Fibroblast of skin of abdomen (primary cell): ENCODE data around the gene RRP15.

Experiments used
- DNase-seq: peaks from one replicate; pipeline ENCODE4 v3.0.0-alpha.2; 2013

Gene RRP15

GRCh38 chr1:218342091-218342490 is 57.0 kb downstream of the RRP15 start:
- DNase-seq, result no peak

GRCh38 chr1:218344814-218345672 is 60.0 kb downstream of the RRP15 start, which contains the start of gene TGFB2:
Gene TGFB2 (plus strand): TSS chr1:218345336. CDS start chr1:218346702, 1,366 bp downstream.
- peak; percentile 72 for DNase-seq

GRCh38 chr1:218345673-218346390 is 60.7 kb downstream of the RRP15 start:
- peak; percentile 78 for DNase-seq

GRCh38 chr1:218346391-218347204 is 61.5 kb downstream of the RRP15 start:
- DNase-seq, result no peak

GRCh38 chr1:218347336-218347722 is 62.2 kb downstream of the RRP15 start:
- DNase-seq, result no peak

GRCh38 chr1:218347723-218348627 is 62.9 kb downstream of the RRP15 start:
- no peak for DNase-seq

GRCh38 chr1:218348628-218349071 is 63.6 kb downstream of the RRP15 start:
- no peak for DNase-seq

- DNase-seq, result no peak
These were observed 64.4 kb downstream of the RRP15 start for GRCh38 chr1:218349348-218350034.

GRCh38 chr1:218350035-218350525 is 65.0 kb downstream of the RRP15 start:
- DNase-seq, result no peak

- peak; percentile 94 for DNase-seq
These were observed 65.7 kb downstream of the RRP15 start for GRCh38 chr1:218350801-218351266.

GRCh38 chr1:218351391-218352074 is 66.4 kb downstream of the RRP15 start:
- DNase-seq, result peak; percentile 62

GRCh38 chr1:218352075-218352438 is 67.0 kb downstream of the RRP15 start:
- no peak for DNase-seq

GRCh38 chr1:218353656-218354055 is 68.6 kb downstream of the RRP15 start:
- DNase-seq, result no peak

- no peak for DNase-seq
These were observed 70.2 kb downstream of the RRP15 start for GRCh38 chr1:218355278-218355677.

GRCh38 chr1:218357211-218357892 is 72.3 kb downstream of the RRP15 start:
- no peak for DNase-seq

GRCh38 chr1:218357893-218358232 is 72.8 kb downstream of the RRP15 start:
- DNase-seq, result no peak

GRCh38 chr1:218361298-218362065 is 76.4 kb downstream of the RRP15 start:
- peak; percentile 68 for DNase-seq

- no peak for DNase-seq
These were observed 77.5 kb downstream of the RRP15 start for GRCh38 chr1:218362418-218363076.
